HCT116 (cell line): Measurements from ENCODE around the gene C14orf93. TPM values are rescaled to one million over a fixed set of nuclear protein-coding genes. Genes with fewer than 3 reads are reported as not detected.

Experiments used
- ATAC-seq: fragments of 200-7000 bp; cut with Tn5 transposase; 2 replicates; pipeline ENCODE4 v1.9.1; 2020; ENCODE audit warnings: mild to moderate bottlenecking, moderate library complexity
- BruUV-seq: library from RNA; stranded (reverse); fragments of 400-500 nt; replicated peaks from 2 replicates; lab custom pipeline; 2021; lab: Mats Ljungman, UMichigan
- CTCF ChIA-PET: fragments of 300-600 bp; sonication (Branson Sonifier 250); formaldehyde crosslinking; loops from one replicate; lab custom pipeline; 2021; ENCODE audit warnings: antibody characterized with exemption; lab: Charles Lee
- POLR2A ChIA-PET: fragments of 300-600, 350-600 bp; sonication (Branson Sonifier 250); formaldehyde crosslinking; loops from one replicate; lab custom pipeline; 2021; ENCODE audit warnings: antibody characterized with exemption; lab: Charles Lee
- RAD21 ChIA-PET, 2 experiments: fragments of 300-600 bp; sonication (Branson Sonifier 250); formaldehyde crosslinking; loops; one replicate each; lab custom pipeline; 2023; ENCODE audit warnings: low total read pairs in 2 of 2; ENCODE audit not compliant: uncharacterized antibody in 2 of 2, unreplicated experiment in 2 of 2, low non-redundant PET in 1 of 2; lab: Charles Lee
- DNase-seq: peaks from one replicate; pipeline ENCODE4 v3.0.0-alpha.2; 2010; ENCODE audit warnings: low read depth, low spot score
- H2AFZ ChIP-seq: fragments of 200-600 bp; shearing (Covaris generic), sonication (generic); 2 replicates; pipeline ENCODE4 v1.6.1; 2017; ENCODE audit warnings: low read depth, mixed run types, mixed read lengths, antibody characterized with exemption, low read length; ENCODE audit not compliant: poor library complexity, severe bottlenecking
- H3K27ac ChIP-seq: 2 replicates; pipeline ENCODE4 v1.5.1; 2012; ENCODE audit warnings: low read depth, low read length
- H3K27me3 ChIP-seq: fragments of 200-600 bp; sonication (generic); 2 replicates; pipeline ENCODE4 v1.6.1; 2016; ENCODE audit warnings: mixed run types, low read length, mixed read lengths; ENCODE audit not compliant: insufficient read depth
- H3K36me3 ChIP-seq, 2 experiments: fragments of 200-500 bp in 1 of 2; fragments of 200-600 bp in 1 of 2; sonication (Bioruptor generic) in 1 of 2; sonication (generic) in 1 of 2; 2 replicates each; pipeline versions ENCODE4 v1.5.1 to v1.6.1; 2014 to 2016; ENCODE audit warnings: low read length in 2 of 2, inconsistent platforms in 1 of 2, mixed read lengths in 1 of 2, mixed run types in 1 of 2; ENCODE audit not compliant: insufficient read depth in 2 of 2, control insufficient read depth in 1 of 2
- H3K4me1 ChIP-seq, 2 experiments: fragments of 200-600 bp in 1 of 2; sonication (generic) in 1 of 2; 2 replicates each; pipeline versions ENCODE4 v1.5.1 to v1.6.1; 2012 to 2017; ENCODE audit warnings: low read length in 2 of 2, inconsistent platforms in 1 of 2, mild to moderate bottlenecking in 1 of 2, mixed read lengths in 1 of 2, mixed run types in 1 of 2, moderate library complexity in 1 of 2; ENCODE audit not compliant: insufficient read depth in 2 of 2, control insufficient read depth in 1 of 2
- H3K4me2 ChIP-seq: fragments of 200-600 bp; sonication (generic); 2 replicates; pipeline ENCODE4 v1.6.1; 2017; ENCODE audit warnings: mixed run types, low read length, mixed read lengths
- H3K4me3 ChIP-seq, 2 experiments: fragments of 200-600 bp in 1 of 2; sonication (generic) in 1 of 2; replicated peaks in 1 of 2; 2 replicates each; pipeline ENCODE4 v1.5.1; 2011 to 2016; ENCODE audit warnings: low read length in 2 of 2, control low read depth in 1 of 2, low read depth in 1 of 2, mild to moderate bottlenecking in 1 of 2, mixed read lengths in 1 of 2, mixed run types in 1 of 2
- H3K79me2 ChIP-seq: fragments of 200-600 bp; sonication (generic); 2 replicates; pipeline ENCODE4 v1.6.1; 2017; ENCODE audit warnings: mild to moderate bottlenecking, mixed run types, low read length, moderate library complexity, mixed read lengths; ENCODE audit not compliant: insufficient read depth
- H3K9ac ChIP-seq: fragments of 200-600 bp; sonication (generic); 2 replicates; pipeline ENCODE4 v1.6.1; 2016; ENCODE audit warnings: low read length, mixed read lengths
- H3K9me2 ChIP-seq: fragments of 200-600 bp; sonication (generic), shearing (Covaris generic); 2 replicates; pipeline ENCODE4 v1.6.1; 2017; ENCODE audit warnings: mixed run types, mild to moderate bottlenecking, moderate library complexity; ENCODE audit not compliant: insufficient read depth
- H3K9me3 ChIP-seq, 2 experiments: fragments of 200-500 bp in 1 of 2; fragments of 200-600 bp in 1 of 2; sonication (Bioruptor generic) in 1 of 2; sonication (generic) in 1 of 2; 2 replicates each; pipeline ENCODE4 v1.6.1; 2014 to 2017; ENCODE audit warnings: low read length in 2 of 2, mixed read lengths in 2 of 2, inconsistent platforms in 1 of 2, low read depth in 1 of 2, mild to moderate bottlenecking in 1 of 2, mixed run types in 1 of 2, moderate library complexity in 1 of 2; ENCODE audit not compliant: control insufficient read depth in 1 of 2, insufficient read depth in 1 of 2
- H4K20me1 ChIP-seq: fragments of 200-600 bp; sonication (generic), shearing (Covaris generic); 2 replicates; pipeline ENCODE4 v1.6.1; 2017; ENCODE audit warnings: mixed run types, mild to moderate bottlenecking, moderate library complexity; ENCODE audit not compliant: insufficient read depth
- CEBPB ChIP-seq: IDR thresholded peaks from 2 replicates; pipeline ENCODE4 v1.6.1; 2012; ENCODE audit warnings: low read depth
- CTCF ChIP-seq, 3 experiments: fragments of 200-600 bp in 1 of 3; sonication (generic) in 1 of 3; IDR thresholded peaks in 2 of 3; conservative IDR thresholded peaks in 1 of 3; 2 replicates each; pipeline ENCODE4 v1.5.1; 2012 to 2017; ENCODE audit warnings: low read depth in 2 of 3, low read length in 2 of 3, antibody characterized with exemption in 1 of 3, borderline replicate concordance in 1 of 3, control low read depth in 1 of 3, mild to moderate bottlenecking in 1 of 3, mixed read lengths in 1 of 3, mixed run types in 1 of 3, moderate library complexity in 1 of 3; ENCODE audit not compliant: insufficient read depth in 1 of 3
- JUND ChIP-seq: IDR thresholded peaks from 2 replicates; pipeline ENCODE4 v1.6.1; 2012
- POLR2A ChIP-seq: IDR thresholded peaks from 2 replicates; pipeline ENCODE4 v1.7.0; 2011; ENCODE audit warnings: borderline replicate concordance; ENCODE audit not compliant: insufficient read depth, insufficient read length; ENCODE audit errors: extremely low read depth
- RAD21 ChIP-seq: IDR thresholded peaks from 2 replicates; pipeline ENCODE4 v1.6.1; 2012; ENCODE audit warnings: low read depth, mild to moderate bottlenecking
- intact Hi-C: fragments of 100-400 bp; cut with micrococcal nuclease; formaldehyde crosslinking; loops from 2 replicates; pipeline ENCODE4 v1.10.0; 2022
- total RNA-seq: library from RNA; stranded (reverse); gene quantifications from one replicate; pipeline ENCODE4 v1.2.1, GENCODE V29; 2021; ENCODE audit not compliant: unreplicated experiment

The C14orf93 gene
- total RNA-seq, 1 experiment from 2014 or later: 13.7 TPM

GRCh38 chr14:22974530-22975313 is 35.2 kb downstream of the C14orf93 start (continued):
- TF ChIP-seq CTCF (IDR thresholded peaks at IDR 0.05 in 2 of 3, conservative IDR thresholded peaks at IDR 0.05 in 1 of 3; ENCODE audit: borderline replicate concordance in 1 of 3, insufficient read depth in 1 of 3, low read depth in 2 of 3, low read length in 2 of 3) (no peak), RAD21 (no peak), POLR2A (no peak)
- TF ChIP-seq, all 23 proteins: peak for 0

- ChIA-PET RAD21 (interaction anchor here in 1 of 2 experiments (0.6 to 1.5 kb wide), 2 partner anchors 83 to 85 kb away, joined by 4 to 8 read pairs; no protein-coding TSS in a partner anchor), CTCF (interaction anchor here (0.9 to 5.2 kb wide), 11 partner anchors 9 to 147 kb away, joined by 3 to 30 read pairs (median 4); partner anchors contain the start of genes AJUBA and PRMT5), POLR2A (no interaction called here)
- peak; percentile 64 for ATAC-seq
- H3K9ac ChIP-seq: no peak overlapping the region
- peaks cover 15% of the 10 kb centered on the region for H3K79me2 ChIP-seq
- no peaks in the 10 kb centered on the region for H3K9me2 ChIP-seq
- no peak overlapping the region for H3K27ac ChIP-seq
- H3K4me1 ChIP-seq: peaks cover 36 to 39% of the 10 kb centered on the region in 2 experiments
- no peak overlapping the region for H3K4me3 ChIP-seq
- H3K36me3 ChIP-seq: peaks cover 2 to 35% of the 10 kb centered on the region in 2 experiments; a peak in 2 of 4 replicates
- BruUV-seq: no TSS peak
- DNase-seq: no peak
- no peaks in the 10 kb centered on the region for H3K27me3 ChIP-seq
- H2AFZ ChIP-seq: no peak overlapping the region
- TF ChIP-seq JUND: no peak
- peak in 2 of 3 experiments; percentile 61 to 75; a peak in 4 of 6 replicates for TF ChIP-seq CTCF (IDR thresholded peaks at IDR 0.05 in 2 of 3, conservative IDR thresholded peaks at IDR 0.05 in 1 of 3; ENCODE audit: borderline replicate concordance in 1 of 3, insufficient read depth in 1 of 3, low read depth in 2 of 3, low read length in 2 of 3)
- no peak for TF ChIP-seq CEBPB
- no peak overlapping the region for H3K4me2 ChIP-seq
- intact Hi-C loops: loop anchor here (1.0 kb wide), 1 partner anchor 10 kb away; no protein-coding TSS in a partner anchor
- no peaks in the 10 kb centered on the region for H4K20me1 ChIP-seq
- H3K9me3 ChIP-seq: no peaks in the 10 kb centered on the region
These were observed 36.5 kb downstream of the C14orf93 start for GRCh38 chr14:22973217-22974032.
